GM20000 (cell line): ENCODE data around the gene SRD5A1.

ENCODE experiments used
- DNase-seq: peaks from one replicate; pipeline ENCODE4 v3.0.0; 2012; ENCODE audit warnings: low spot score
- TF ChIP-seq, protein P1 (sequence below): IDR thresholded peaks from 2 replicates; pipeline ENCODE4 v1.5.1; 2012; ENCODE audit warnings: mild to moderate bottlenecking, control low read depth; ENCODE audit errors: extremely low read depth, missing control alignments

The SRD5A1 gene

DNA sequence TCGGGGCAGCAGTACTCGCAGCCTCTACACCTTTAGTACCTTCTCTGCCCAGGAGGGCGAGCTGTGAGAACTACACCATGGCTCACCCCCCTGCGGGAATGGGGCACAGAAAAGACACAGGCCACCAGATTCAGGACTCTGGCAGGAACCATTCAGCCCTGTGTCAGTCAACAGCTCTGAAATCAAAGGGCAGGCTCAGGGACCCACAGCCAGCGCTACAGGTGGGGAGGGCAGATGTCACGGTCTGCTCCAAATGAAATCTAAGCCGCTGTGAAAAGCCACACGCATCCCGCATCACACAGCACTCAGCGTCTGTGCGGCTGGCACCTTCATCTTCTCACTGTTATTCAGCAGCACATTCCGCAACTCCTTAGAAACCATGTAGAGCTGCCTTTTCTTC lies 28.3 kb upstream of the SRD5A1 start:
- TF ChIP-seq, protein P1, sequence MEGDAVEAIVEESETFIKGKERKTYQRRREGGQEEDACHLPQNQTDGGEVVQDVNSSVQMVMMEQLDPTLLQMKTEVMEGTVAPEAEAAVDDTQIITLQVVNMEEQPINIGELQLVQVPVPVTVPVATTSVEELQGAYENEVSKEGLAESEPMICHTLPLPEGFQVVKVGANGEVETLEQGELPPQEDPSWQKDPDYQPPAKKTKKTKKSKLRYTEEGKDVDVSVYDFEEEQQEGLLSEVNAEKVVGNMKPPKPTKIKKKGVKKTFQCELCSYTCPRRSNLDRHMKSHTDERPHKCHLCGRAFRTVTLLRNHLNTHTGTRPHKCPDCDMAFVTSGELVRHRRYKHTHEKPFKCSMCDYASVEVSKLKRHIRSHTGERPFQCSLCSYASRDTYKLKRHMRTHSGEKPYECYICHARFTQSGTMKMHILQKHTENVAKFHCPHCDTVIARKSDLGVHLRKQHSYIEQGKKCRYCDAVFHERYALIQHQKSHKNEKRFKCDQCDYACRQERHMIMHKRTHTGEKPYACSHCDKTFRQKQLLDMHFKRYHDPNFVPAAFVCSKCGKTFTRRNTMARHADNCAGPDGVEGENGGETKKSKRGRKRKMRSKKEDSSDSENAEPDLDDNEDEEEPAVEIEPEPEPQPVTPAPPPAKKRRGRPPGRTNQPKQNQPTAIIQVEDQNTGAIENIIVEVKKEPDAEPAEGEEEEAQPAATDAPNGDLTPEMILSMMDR: no peak
- DNase-seq: no peak

DNA sequence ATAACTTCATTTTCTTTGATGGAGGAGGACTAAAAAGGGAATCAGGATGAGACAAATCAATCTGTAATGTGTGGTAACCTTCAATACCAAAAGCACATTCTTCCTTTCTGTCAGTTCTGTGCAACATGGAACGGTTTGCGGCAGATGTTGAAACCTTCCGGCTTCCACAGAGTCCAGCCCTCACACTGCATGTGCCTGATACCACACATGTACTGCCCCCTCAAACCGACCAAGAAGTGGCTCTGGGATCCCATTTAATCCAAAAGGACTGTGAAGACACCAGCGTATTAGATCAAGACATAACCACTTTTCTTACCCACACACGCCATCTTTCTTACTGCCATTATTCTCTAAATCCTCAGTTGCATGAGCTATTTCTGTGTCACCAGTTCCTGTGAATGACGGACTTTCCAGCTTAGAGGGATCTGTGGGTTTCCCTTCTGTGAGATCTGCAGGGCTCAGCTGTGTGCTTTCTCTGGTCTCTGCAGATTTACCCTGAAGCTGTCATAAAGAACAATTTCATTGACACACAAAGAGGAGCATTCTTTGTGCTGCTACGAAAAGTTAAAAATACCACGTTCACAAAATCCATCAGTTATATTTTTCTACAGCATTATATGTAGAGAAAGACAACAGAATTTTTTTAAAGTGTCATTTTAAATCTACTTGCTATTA lies 26.2 kb upstream of the SRD5A1 start:
- DNase-seq: no peak
- TF ChIP-seq, protein P1: no peak

DNA sequence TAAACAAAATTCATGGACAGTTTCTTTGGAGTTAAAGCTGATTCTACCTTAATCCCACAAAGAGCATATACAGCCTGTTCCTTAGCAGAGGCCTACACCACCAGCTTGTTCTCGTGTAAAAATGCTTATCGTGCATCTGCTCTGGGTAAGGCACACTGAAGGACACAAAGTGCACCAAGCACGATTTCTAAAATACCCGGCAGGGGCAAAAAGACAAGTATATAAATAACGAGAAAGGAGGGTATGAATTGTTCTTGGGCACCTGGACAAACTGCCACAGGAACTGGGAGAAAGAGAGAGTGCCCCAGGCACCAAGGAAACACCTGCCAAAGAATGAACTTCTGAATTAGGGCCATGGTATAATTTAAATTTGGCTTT lies 25.7 kb upstream of the SRD5A1 start:
- TF ChIP-seq, protein P1: no peak

DNA sequence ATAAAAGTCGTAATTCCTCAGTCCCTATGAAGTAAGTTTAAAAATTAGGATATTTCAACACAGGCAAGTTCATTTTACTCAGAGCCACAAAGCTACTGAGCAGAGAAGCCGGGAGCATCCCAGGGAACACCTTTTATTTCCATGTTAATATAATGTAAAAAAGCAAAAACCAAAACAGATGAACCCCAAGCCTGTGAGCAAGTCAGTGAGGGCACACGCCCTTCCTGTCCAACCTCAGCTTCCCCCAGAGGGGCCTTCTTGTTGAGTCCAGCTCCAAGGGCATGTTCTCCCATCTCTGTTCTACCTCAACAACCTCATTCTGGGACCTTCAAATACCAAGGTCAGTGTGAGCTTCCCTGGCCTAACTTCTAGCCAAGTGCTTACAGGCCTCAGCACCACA lies 25.2 kb upstream of the SRD5A1 start:
- TF ChIP-seq, protein P1: no peak
- no peak for DNase-seq

More for the DNA sequence above, 25.7 kb upstream of the SRD5A1 start:
- DNase-seq: no peak

DNA sequence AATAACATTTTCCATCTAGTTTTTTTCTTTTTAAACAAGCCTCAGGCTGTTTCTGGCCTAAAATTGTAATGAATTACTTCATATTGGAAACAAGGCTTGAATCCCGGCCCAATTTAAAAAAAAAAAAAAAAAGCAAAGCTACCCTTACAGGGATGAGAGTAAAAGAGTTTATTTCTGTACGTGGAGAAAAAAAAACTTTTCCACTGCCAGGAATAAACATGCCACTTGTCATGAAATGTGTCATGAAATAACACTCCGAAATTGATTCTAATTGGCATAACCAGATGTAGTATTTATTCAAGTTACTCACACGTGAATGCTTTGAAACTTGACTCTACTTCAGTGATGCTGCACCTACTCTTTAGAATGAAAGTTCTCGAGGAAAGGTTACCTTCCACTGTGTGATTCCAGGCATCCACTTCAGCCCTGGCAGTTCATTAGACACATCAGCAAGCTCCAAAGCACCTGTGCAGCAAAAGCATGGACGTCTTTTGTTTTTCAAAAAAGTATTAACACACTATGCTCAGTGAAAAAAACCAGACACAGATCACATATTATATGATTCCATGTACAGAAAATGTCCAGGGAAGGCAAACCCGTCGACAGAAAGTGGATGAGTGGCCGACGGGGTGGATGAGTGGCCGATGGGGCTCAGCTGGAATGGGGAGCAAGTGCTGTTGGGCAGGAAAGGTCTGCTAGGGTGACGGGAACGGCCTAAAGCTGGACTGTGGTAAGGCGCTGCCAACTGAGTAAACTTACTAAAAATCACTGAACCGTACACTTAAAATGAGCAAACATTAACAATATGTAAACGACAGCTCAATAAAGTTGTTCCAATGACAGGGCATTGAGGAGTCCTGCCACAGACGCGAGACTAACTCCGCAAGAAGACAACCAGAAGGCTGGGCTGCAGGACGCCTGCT lies 21.6 kb upstream of the SRD5A1 start:
- DNase-seq: no peak
- TF ChIP-seq, protein P1: no peak

DNA sequence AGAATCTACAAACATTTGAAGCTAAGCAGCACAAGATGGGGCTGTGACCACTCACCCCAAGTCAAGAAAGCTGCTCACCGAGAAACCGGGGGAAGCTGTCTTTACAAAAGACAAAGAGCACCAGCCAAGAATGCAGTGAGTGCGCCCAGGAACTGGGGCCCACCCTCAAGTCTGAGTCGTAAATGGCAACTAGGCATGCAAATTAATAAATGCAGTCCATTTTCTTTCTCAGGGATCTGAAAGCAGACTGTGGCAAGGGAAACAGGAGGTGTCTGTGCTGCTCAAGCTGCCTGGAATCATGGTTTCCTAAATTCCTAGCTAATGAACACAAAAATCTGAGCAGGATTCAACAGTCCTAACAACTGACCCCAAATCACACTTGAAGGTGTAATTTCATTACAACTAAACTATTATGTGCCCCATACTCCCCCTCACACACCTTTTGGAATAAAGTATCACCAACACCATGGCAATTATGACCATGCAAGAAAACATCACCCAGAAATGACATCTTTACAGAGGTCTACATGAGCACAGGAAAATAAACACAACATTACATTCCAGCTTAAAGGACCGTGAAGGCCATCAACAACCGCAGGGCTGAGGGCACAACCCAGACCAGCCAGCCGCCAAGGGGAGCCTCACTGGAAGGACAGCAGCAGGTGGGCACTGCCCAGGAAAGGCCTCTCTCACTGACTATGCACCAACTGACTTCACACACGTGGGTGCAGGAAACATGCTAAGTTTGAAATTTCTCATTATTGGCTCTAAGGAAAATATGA lies 18.0 kb upstream of the SRD5A1 start:
- DNase-seq: no peak
- TF ChIP-seq, protein P1: no peak
